HG03139 (cell line): ENCODE results near the gene OTOGL.
"Not testable (repeated sequence)": the region's sequence is repeated elsewhere in the genome, so short reads cannot be mapped to it uniquely, and the experiment has no call there.

Experiments used
- ATAC-seq: cut with Tn5 transposase; IDR thresholded peaks from one replicate; pipeline ENCODE4 v1.9.1; 2021; ENCODE audit not compliant: unreplicated experiment

OTOGL gene

DNA sequence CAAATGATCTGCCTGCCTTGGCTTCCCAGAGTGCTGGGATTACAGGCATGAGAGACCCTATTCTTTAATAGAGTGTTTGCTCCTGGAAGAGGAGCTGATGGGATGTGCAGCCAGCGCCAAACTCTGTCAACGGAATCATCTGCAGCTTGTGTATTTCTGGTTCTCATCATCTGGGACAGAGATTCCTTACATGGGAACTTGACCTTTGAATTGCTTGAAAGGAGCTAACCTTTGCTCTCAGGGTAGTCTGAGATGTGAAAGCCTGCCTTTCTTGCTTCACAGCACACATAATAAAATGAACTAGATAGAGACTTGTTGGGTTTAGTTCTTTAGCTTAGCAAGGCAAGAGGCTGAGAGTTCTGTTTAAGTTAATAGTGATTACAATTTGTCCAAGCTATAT is 120.0 kb downstream of the OTOGL start:
- ATAC-seq, result no peak

DNA sequence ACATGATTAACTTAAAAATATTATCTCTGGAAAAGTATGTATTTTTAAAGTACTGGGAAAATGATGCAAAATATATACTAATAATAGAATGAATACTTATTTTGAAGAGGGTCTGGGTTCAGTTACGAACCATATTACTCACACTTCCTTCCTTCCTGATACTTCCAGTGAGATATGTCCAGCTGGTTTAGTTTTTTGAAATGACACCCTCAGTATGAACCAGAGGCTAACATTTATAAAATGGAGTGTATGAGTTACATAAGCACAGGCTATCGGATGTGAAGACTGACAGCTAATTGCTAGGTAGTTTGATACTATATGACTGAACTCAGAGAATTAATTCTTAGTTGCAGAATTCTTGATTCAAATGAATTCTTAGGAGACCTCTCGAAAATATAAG is 122.9 kb downstream of the OTOGL start:
- no peak for ATAC-seq

DNA sequence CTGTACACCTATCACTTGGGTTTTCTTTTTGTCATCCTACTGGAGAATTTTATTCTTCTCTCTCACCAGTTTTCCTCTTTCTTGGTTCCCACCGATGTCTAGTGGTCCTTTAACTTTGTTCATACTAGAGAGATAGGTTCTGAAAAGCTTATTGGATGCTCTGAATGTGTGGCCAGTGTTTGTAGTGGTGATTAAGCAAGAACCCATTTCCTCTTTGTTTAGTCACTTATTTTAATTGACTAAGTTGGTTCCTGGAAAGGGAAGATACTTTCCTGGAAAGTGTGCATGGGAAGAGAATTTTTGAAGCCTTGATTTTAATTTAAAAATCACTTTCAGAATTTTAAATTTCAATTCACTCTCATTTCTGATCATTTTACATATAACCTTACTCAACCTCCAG is 127.2 kb downstream of the OTOGL start:
- no peak for ATAC-seq

DNA sequence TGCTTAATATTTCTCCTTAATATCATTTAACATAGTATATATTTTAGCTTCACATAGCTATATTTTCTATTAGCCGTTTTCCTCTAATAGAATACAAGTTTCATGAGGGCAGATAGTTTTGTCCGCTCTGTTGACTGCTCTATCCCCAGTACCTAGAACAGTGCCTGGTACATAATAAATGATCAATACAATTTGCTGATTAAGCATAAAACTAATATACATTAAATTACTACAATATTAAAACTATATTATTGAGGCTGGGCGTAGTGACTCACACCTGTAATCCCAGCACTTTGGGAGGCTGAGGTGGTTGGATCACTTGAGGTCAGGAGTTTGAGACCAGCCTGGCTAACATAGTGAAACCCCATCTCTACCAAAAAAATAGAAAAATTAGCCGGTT is 128.6 kb downstream of the OTOGL start:
- not testable (repeated sequence) for ATAC-seq

DNA sequence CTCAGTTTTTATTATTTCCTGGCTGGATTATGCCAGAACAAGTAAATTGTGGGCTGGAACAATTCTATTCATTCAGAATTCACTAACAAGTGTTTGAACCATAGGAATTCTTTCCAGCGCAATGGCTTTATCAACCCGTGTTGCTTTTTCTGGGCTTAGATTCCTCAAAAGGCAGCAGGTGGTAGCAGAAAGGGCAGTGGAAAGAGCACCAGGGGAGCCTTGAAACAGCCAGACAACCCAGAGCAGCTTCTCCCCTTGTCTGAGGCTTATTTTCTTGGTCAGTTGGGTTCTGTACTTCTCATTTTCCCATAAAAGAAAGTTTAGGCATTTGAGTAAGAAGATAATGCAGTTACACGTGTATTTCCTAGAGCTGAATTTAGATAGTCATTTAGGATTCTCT is 130.7 kb downstream of the OTOGL start:
- no peak for ATAC-seq

DNA sequence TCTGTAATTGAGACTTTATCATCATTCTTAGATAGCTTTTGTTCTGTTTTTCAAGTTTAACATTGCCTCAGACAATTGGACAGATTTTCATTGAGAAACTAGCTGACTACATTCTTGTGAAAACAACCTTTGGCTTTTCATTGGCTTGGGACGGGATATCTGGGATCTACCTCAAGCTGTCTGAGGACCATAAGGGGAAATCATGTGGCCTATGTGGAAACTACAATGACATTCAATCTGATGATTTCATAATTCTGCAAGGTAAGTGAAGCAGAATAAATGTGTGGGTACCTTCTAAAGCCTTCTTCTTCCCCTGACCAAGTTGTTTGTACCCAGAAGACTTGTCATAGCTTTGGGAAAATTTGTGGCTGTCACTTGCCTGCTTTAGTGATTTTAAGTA is 133.5 kb downstream of the OTOGL start:
- ATAC-seq, result no peak

DNA sequence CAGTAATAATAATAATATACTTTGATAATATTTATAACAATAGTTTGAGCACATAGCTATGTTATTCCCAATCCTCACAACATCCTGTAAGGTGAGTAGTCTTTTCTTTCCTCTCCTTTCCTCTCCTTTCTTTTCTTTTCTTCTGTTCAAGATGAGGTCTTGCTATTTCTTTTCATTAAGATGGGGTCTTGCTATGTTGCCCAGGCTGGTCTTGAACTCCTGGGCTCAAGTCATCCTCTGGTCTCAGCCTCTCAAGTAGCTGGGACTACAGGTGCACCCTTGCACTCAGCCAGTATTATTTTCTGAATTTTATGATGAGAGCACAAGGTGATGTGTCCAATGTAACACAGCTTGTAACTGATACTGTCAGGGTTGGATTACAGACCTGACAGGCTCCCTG is 134.6 kb downstream of the OTOGL start:
- no peak for ATAC-seq

DNA sequence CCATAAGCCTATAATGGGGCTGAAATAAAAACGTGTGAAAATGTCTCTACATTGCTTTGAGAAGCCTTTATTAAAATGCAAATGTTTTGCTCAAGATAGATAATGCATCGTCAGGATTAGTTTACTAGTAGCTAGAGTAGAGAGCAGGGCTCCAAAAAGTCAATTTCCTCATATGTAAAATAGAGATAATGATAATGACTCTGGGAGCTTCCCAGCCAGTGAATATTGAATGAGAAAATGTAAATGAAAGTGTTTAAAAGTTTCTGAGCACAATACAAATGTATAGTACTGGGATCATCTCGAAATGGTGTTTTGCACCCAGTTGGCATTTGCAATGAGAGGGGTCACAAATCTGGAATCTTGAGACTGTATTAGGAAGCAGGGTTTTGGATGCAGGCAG is 135.3 kb downstream of the OTOGL start:
- ATAC-seq, result no peak

DNA sequence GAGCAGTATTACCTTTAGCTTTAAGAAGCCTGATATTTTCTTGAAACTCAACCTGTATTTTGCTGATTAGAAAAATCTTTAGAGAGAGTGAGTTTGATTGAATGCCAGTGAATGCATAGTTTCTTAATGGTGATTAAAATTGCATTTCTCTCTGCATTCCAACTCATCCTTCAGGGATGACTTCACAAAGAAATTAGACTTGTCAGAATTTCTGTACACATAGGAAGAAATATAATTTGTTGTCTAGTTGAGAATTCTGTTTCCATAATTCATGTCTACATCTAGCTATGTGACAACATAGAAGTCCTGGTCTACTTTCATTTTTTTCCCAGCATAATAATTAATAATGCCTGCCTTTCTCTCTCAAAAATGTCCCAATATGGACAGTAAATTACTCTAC is 136.6 kb downstream of the OTOGL start:
- no peak for ATAC-seq

DNA sequence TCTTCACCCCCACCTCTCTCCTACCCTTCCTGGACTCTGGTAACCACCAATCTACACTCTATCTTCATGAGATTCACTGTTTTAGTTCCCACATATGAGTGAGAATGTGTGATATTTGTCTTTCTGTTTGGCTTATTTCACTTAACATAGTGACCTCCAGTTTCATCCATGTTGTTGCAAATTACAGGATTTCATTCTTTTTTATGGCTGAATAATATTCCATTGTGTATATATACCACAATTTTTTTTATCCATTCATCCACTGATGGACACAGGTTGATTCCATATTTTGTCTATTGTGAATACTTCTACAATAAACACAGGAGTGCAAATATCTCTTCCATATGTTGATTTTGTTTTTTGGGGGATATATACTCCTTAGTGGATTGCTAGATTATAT is 140.5 kb downstream of the OTOGL start:
- no peak for ATAC-seq

DNA sequence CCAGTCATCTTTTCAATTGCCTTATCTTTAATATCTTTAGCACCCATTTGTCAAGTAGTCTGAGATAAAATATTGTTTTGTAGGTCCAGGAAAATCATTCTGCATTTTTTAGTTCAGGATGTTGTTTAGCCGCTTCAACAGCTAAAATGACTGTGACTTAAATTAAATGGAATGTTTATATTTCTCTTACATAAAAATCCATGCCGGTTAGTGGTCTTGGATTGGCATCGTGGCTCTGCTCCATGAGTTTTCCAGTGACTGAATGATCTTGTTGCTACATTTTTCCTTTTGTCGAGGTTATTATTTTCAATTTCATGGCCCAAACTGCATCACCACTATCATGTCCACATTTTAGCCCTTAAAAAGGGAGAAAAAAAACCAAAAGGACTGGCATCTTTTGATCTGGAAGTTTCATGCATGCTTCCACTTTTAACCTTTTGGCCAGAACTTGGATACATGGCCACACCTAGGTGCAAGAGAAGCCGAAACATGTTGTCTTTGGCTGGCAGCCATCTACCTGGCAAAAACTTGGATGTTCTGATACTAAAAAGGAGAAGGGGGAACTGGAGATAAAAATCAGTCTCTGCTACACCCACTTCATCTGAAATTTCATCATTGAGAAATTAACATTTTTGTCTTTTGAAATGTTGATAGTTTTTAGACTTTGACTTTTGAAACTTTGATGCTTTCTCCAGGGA is 142.4 kb downstream of the OTOGL start:
- no peak for ATAC-seq

DNA sequence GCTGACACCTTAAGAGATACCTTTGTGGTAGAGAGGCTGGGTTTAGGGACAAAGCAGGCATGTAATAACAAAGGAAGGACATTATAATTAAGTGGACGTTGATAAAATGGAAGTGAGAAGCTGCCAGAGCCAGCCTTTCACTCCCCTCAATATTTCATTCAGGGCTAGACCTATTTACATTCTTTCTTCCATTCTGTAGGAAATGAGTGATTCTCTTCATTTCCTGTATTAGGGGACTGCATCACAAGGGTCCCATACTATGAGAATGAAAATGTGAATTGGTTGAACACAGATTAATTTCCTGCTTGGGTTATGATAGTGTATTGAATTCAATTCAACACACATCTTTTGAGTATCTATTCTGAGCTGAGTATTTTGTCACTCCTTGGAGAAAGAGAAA is 143.0 kb downstream of the OTOGL start:
- no peak for ATAC-seq

DNA sequence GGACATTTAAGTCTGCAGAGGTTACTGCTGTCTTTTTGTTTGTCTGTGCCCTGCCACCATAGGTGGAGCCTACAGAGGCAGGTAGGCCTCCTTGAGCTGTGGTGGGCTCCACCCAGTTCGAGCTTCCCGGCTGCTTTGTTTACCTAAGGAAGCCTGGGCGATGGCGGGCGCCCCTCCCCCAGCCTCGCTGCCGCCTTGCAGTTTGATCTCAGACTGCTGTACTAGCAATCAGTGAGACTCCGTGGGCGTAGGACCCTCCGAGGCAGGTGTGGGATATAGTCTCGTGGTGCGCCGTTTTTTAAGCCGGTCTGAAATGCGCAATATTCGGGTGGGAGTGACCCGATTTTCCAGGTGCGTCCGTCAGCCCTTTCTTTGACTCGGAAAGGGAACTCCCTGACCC is 150.2 kb downstream of the OTOGL start:
- not testable (repeated sequence) for ATAC-seq

DNA sequence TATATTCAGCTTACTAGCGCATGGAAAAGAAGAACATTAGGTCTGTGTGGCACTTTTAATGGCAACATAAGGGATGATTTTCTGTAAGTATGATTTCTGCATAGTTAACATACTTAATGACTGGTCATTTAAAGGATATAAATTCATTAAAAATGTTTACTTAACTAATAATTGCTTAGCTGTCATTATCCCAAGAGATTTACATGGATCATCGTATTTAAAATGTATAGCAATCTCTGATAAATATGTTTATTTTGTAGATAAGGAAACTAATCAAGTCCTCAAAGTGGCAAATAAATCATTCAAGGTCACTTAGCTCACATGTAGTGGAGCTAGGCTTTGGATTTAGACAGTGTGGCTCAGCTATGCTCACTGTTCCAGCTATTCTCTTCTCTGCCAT is 158.6 kb downstream of the OTOGL start:
- ATAC-seq, result no peak

DNA sequence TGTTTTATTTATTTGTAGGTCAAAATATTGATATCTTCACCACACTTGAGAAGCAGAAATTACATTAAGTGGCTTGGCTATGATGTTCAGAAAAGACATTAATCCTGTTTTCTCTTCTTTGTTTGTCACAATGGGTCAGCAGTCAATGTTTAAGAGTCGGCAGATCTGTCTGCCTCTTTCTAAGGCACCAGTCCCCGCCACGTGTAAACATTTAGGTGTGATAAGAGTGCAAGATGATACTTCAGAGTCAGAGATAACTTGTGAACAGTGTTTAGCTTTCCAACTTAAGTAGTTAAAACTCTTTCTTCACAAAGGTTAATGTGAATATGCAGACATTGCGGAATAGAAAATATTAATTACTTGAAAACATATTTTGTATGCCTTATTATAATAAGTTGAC is 160.9 kb downstream of the OTOGL start:
- no peak for ATAC-seq

DNA sequence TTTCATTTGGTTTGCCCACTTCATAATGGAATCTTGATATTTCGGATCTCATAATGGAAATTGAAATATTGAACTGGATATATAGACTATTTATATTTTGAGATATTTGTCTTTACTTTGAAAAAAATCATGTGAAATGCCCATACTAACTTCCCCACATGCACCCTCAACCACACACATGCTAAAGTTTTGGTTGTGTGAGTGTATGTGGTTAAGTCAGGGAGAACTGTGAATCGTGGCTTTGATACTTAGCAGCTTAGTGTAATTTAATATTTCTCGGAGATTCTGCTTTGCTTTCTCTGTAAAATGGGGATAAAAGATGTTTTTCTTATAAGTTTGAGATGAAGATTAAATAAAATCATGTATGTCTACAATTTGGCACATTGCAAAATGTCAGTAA is 162.1 kb downstream of the OTOGL start:
- ATAC-seq, result no peak

DNA sequence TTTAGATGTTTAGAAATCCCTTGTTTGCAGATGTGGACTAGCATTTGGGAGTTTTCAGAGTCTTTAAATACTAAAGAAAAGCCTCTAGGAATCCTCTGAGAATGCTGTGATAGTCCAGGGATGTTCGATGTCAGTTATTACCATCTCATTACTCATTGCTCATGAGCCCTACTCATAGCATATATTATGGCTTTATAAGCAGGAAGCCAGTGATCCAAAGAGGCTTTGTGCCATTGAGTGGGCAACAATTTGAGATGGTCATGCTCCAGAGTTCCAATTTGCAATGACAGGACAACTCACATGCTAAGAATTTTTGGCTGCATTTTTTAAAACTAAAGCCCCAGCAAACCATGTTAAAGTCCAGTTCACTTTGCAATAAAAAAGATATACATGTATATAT is 163.0 kb downstream of the OTOGL start:
- no peak for ATAC-seq

DNA sequence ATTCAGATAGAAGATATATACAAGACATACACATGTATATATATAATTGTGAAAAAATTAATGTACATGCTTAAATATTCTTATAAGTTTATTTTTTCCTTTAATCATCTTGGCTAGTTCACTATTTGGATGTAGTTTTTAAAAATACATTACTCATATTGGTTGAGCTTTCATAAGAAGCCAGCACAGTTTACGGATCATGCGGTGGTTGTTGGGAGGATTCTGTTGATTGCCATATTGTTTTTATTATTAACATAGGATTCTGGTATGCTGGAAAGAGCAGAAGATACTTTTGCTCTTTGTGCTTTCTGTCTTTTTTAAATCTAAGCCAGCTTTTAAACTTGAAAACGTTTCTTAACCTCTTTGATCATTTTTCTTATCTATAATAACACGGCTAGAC is 163.4 kb downstream of the OTOGL start:
- ATAC-seq, result no peak

DNA sequence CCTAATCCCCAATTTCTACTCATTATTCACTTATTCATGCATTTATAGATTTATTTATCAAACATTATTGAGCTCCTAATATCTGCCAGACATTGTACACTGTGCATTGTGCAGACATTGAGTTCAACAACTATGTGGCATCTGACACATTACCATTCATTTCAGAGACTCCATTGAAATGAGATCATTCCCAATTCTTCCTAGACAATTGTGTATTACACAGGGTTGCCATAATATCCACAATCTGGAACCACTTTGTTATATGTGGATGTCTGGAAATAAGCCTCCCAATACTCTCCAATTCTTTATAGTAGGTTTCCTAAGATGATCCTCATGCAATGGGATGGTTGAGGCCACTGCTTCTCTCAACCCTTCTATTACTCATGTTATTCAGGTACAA is 165.0 kb downstream of the OTOGL start:
- no peak for ATAC-seq

DNA sequence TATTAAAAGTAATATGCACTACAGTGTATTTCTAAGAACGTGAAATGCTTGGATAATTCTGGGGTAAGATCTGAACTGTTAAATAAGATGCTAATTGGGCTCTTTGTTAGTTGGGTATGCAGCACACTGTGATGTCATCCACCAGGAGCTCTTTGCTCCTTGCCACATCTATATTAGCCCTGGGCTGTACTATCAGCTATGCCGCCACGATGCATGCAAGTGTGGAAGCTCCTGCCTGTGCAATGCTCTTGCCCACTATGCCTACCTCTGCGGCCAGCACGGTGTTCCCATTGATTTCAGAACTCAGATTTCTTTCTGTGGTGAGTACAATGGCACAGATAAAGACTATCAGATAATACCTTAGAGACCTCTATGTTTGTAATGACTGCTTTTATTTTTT is 165.6 kb downstream of the OTOGL start:
- no peak for ATAC-seq

DNA sequence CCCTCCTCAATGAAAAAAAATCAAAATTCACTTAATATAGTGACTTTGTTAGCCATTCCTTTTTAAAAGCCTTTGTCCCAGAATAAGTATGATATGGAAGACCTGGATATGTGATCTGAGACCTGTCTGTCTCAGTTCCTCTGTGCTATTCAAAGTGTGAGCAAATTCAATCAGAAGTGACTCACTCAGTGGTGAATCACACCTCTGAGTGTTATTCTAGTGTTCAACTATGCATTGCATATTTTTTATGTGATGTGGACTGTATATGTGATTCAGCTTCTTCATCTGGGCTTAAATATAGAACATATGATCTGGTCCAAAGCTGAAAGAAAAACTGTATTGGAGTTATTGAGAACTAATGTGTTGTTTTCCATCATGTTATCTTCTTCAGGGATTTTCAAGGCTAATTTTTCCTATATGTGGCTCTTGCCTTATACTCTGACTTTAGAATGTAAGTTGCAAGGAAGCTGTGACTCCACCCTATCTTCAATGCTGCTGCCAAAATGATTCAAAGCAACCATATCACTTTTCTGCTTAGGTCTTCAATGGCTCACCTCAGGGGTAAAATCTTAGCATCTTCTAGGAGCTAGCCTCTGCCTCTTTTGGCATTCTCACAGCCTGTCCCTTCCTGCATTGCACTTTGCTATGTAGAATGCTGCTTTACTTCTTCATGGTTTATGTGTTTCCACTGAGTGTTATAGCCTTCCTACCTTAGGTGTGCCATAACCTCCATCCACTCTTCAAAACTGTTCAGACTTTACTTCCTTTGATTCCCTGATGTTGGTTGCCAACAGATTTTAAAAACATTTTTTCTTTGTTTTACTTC is 169.8 kb downstream of the OTOGL start:
- no peak for ATAC-seq

DNA sequence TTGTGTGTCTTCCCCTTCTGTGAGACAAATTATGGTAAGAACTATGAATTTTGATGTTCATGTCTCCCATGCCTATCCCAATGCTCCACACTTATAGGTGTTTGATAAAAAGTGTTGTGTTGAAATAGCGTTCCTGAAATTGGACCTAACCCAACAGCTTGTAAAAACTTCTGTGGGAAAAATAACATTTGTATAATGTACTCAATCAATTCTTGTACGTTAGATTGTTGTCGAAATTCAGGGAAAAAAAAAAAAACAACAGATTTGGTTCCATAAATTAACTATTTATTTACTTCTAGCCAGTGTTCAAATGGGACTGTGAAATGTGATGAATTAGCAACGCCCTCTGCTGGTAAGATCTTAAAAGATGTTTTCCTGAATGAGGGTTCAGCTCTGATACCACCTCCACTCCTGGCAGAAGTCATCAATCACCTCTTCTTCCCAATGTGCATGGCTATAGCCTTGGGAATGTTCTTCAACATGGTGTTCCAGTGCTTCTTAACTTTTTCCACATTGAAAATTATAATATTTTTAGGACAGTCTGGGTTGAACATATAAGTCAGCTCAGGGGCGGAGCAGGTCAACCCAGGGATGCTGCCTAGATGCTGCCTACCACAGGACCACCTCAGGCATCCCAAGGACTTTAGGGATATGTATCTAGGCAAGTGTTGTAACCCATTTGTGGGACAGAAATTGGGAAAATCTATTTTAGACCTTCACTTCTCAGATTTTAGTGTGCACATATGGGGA is 170.6 kb downstream of the OTOGL start:
- ATAC-seq, result no peak
